Stimulated activated naive CD8-positive, alpha-beta T cell treated with anti-CD3 and anti-CD28 coated beads, Interleukin-15, amount 100 ng/mL, for 72 hours (primary cell): ENCODE results near the gene SORBS1.

ENCODE experiments used
- ATAC-seq: fragments of 150-1000 bp; cut with Tn5 transposase; 2 replicates; pipeline ENCODE4 v1.10.0; 2021; ENCODE audit warnings: mild to moderate bottlenecking, moderate library complexity
- DNase-seq, 2 donors: peaks; one replicate each; pipeline ENCODE4 v3.0.0; 2021 to 2022
- H3K27ac Mint-ChIP-seq, 2 donors: one replicate each; pipeline ENCODE4 v1.8.0; 2022; ENCODE audit warnings: mild to moderate bottlenecking in 2 of 2, mixed read lengths in 2 of 2, moderate library complexity in 2 of 2
- H3K27me3 Mint-ChIP-seq: one replicate; pipeline ENCODE4 v1.8.0; 2022; ENCODE audit warnings: mixed read lengths
- H3K4me1 Mint-ChIP-seq: one replicate; pipeline ENCODE4 v1.8.0; 2022; ENCODE audit warnings: mild to moderate bottlenecking, mixed read lengths
- H3K4me3 Mint-ChIP-seq, 2 donors: one replicate each; pipeline ENCODE4 v1.8.0; 2022; ENCODE audit warnings: mild to moderate bottlenecking in 2 of 2, mixed read lengths in 2 of 2, moderate library complexity in 1 of 2
- H3K9me3 Mint-ChIP-seq, 2 donors: one replicate each; pipeline ENCODE4 v1.8.0; 2022; ENCODE audit warnings: mixed read lengths in 2 of 2

SORBS1 gene

DNA sequence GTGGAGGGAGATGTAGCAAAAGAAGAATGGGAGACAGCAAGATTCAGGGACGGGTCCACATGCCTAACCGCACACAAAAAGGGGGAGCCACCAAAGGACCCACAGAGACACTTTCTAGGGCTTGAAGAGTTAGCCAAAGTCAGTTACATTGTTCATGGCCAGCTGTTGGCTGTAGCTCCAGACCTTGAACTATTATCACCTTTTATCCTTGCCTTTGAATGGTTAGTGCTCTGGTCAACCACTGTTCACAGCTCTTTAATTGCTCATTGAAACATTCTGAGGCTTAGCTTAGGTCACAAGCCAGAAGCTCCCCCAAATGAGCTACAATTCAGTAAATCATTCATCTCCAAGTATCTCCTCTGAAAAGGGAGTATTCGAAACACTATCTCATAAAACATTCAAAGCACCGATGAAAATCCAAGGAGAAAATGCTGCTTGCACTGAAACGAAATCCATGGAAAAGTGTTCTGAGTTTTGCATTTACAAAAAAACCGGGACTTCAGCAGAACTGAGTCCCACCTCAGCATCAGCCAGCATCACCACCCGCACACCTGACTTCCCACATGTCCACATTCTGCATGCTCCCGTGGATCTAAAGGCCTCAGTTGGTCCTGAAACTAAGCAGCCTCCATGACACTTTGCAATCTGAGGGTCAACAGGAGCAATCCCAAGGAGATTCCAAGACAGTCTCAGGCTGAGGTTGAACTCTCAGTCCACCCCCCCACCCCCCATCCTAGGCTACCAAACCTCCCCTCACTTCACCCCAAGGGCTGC lies 4.0 kb downstream of the SORBS1 start:
- no peak for ATAC-seq

DNA sequence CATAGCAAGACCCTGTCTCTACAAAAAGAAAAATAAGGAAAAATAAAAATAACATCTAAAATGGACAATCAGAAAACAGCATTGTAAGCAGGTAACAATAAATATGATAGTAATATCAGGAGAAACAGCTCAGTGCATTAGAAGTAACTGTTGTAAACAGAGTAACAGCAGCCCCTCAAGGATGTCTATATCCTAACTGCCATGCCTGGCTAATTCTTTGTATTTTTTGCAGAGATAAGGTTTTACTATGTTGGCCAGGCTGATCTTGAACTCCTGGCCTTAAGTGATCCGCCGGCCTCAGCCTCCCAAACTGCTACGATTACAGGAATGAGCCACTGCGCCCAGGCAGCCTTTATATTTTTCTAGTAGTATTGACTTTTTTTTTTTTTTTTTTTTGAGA lies 7.5 kb downstream of the SORBS1 start:
- Mint-ChIP-seq H3K9me3 (no peaks in the 10 kb centered on the region), H3K27me3 (peaks cover 19% of the 10 kb centered on the region), H3K4me3 (no peak overlapping the region), H3K27ac (no peak overlapping the region), H3K4me1 (no peaks in the 10 kb centered on the region)
- no peak for ATAC-seq
- DNase-seq = no peak

More for the DNA sequence above, 4.0 kb downstream of the SORBS1 start:
- no peak for DNase-seq
- Mint-ChIP-seq H3K4me3 (no peak overlapping the region), H3K4me1 (peaks cover 8% of the 10 kb centered on the region), H3K27me3 (peaks cover 29% of the 10 kb centered on the region), H3K9me3 (no peaks in the 10 kb centered on the region), H3K27ac (no peak overlapping the region)

DNA sequence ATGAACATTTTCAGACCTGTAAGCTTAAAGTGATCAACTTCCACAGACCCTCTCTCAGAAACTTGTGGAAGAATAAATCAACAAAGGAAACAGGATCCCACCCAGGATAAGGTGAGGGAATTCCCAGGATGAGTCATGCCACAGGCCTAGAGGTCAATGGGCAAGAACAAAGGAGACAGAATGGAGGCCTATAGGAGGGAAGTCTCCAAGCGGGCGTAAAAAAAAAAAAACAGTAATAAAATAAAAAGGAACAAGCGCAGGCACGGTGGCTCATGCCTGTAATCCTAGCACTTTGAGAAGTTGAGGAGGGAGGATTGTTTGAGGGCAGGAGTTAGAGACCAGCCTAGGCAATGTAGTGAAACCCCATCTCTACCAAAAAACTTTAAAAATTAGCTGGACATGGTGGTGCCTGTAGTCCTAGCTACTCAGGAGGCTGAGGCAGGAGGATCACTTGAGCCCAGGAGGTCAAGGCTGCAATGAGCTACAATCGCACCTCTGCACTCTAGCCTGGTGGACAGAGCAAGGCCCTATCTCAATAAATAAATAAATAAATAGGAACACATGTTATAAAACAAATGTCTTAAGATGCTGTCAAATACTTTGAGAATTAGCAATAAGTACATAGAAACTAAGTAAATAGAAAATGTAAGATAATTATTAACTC lies 8.4 kb downstream of the SORBS1 start:
- ATAC-seq (no peak), DNase-seq (no peak)
- H3K4me3 Mint-ChIP-seq = no peak overlapping the region
- peaks cover 11% of the 10 kb centered on the region for H3K27me3 Mint-ChIP-seq
- H3K27ac Mint-ChIP-seq = no peak overlapping the region
- no peaks in the 10 kb centered on the region for H3K4me1 Mint-ChIP-seq
- no peaks in the 10 kb centered on the region for H3K9me3 Mint-ChIP-seq

DNA sequence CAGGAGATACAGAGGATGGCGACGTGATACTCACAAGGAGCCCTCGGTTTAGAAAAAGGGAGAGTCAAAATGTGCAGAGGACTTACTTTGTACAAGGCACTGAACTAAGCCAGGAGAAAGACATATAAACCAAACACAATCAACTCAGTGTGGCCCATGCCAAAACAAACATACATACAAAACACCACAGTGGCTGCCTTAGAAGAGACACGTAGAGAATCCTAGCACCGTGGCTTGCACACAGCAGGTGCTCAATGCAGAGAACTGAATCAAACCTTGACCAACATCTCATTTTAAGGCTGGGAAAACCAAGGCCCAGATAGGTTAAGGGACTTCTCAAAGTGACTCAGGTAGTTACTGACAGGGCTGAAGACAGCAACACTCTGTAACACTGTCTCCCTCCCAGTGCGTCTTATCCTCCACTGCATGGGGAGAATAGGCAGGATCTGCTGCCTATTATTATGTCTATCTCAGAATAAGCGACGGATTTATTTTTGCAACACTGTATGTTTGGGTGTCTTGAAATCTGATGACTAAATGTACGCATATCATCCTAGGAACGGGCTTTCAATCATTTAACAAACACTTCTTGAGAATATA lies 11.0 kb downstream of the SORBS1 start:
- ATAC-seq = no peak
- DNase-seq = no peak
- H3K27ac Mint-ChIP-seq = no peak overlapping the region
- no peaks in the 10 kb centered on the region for H3K9me3 Mint-ChIP-seq
- peaks cover 11% of the 10 kb centered on the region for H3K27me3 Mint-ChIP-seq
- no peak overlapping the region for H3K4me3 Mint-ChIP-seq
- H3K4me1 Mint-ChIP-seq = no peaks in the 10 kb centered on the region

DNA sequence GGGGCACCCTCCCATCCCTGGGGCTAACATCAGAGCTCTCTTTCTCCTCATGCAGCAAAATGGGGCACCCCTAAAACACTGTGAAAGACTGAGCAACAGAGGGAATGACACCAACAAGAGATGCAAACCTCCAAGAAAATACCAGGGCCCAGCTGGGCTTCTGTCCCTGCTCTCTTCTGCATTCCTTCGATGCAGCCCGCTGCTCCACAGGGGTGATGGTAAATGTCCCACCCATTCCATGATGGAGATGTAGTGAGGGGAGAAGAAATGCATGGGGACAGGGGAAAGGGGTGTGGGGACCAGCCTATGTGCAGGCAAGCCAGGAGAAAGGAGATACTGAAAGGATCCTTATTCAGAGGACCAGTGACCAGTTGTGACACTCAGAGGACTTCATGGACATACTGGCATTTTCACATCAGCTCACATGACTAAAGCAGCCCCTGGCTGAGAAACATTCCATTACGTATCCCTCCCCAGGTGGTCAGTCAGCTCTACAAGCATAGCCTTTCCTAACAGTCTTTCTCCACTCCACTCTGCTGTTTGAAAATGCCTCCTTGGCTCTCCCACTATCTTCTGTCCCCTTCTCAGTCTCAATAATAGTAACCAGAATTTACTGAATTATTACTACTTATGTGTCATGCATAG lies 13.3 kb downstream of the SORBS1 start:
- Mint-ChIP-seq H3K4me3 (no peak overlapping the region), H3K9me3 (no peaks in the 10 kb centered on the region), H3K27me3 (peaks cover 11% of the 10 kb centered on the region), H3K27ac (no peak overlapping the region), H3K4me1 (no peaks in the 10 kb centered on the region)
- DNase-seq = no peak
- ATAC-seq = no peak

- peaks cover 11% of the 10 kb centered on the region for H3K27me3 Mint-ChIP-seq
- no peak for ATAC-seq
- H3K4me1 Mint-ChIP-seq = no peaks in the 10 kb centered on the region
- no peak for DNase-seq
- no peak overlapping the region for H3K4me3 Mint-ChIP-seq
- H3K27ac Mint-ChIP-seq = no peak overlapping the region
- no peaks in the 10 kb centered on the region for H3K9me3 Mint-ChIP-seq
Measured at GRCh38 chr10:95547197-95547596, 14.0 kb downstream of the SORBS1 start.

- no peak for ATAC-seq
- Mint-ChIP-seq H3K27me3 (peaks cover 8% of the 10 kb centered on the region), H3K4me3 (no peak overlapping the region), H3K9me3 (no peaks in the 10 kb centered on the region), H3K4me1 (no peaks in the 10 kb centered on the region), H3K27ac (no peak overlapping the region)
- no peak for DNase-seq
Measured at GRCh38 chr10:95545981-95546380, 15.2 kb downstream of the SORBS1 start.

- Mint-ChIP-seq H3K27me3 (no peaks in the 10 kb centered on the region), H3K27ac (no peak overlapping the region), H3K9me3 (no peaks in the 10 kb centered on the region), H3K4me3 (no peak overlapping the region), H3K4me1 (no peaks in the 10 kb centered on the region)
- DNase-seq = no peak
- no peak for ATAC-seq
Measured at GRCh38 chr10:95544783-95545500, 16.2 kb downstream of the SORBS1 start.

DNA sequence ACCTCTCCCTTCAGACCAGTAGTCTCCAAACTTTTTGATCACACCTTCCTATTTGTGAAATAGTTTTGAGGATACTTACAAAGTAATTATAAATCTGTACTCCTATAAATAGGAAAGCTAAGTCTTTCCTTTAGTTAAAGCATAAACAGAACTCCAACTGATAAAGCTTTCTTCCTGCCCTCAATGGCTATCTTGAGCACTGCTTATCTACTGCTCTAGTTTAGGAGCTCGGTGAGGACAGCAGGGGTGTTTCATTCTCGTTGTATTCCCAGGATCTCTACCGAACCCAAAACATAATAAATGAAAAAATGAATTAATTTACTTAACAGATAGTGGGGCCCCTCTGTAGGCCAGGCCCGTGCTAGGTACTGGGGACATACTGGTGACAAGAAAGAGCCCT lies 17.7 kb downstream of the SORBS1 start:
- no peaks in the 10 kb centered on the region for H3K4me1 Mint-ChIP-seq
- no peaks in the 10 kb centered on the region for H3K27me3 Mint-ChIP-seq
- no peak for ATAC-seq
- H3K9me3 Mint-ChIP-seq = no peaks in the 10 kb centered on the region
- no peak overlapping the region for H3K27ac Mint-ChIP-seq
- no peak for DNase-seq
- H3K4me3 Mint-ChIP-seq = no peak overlapping the region

- no peak for ATAC-seq
- H3K4me1 Mint-ChIP-seq = no peaks in the 10 kb centered on the region
- H3K9me3 Mint-ChIP-seq = no peaks in the 10 kb centered on the region
- peak overlapping the region in 1 of 2 donors; percentile 2 for H3K27ac Mint-ChIP-seq
- no peaks in the 10 kb centered on the region for H3K27me3 Mint-ChIP-seq
- no peak for DNase-seq
- H3K4me3 Mint-ChIP-seq = no peak overlapping the region
Measured at GRCh38 chr10:95542761-95543160, 18.4 kb downstream of the SORBS1 start.

GRCh38 chr10:95542330-95542729 lies 18.8 kb downstream of the SORBS1 start:
- no peak overlapping the region for H3K4me3 Mint-ChIP-seq
- no peaks in the 10 kb centered on the region for H3K27me3 Mint-ChIP-seq
- peak overlapping the region in 1 of 2 donors; percentile 69 for H3K27ac Mint-ChIP-seq
- no peak for DNase-seq
- ATAC-seq = no peak
- H3K9me3 Mint-ChIP-seq = no peaks in the 10 kb centered on the region
- H3K4me1 Mint-ChIP-seq = no peaks in the 10 kb centered on the region

DNA sequence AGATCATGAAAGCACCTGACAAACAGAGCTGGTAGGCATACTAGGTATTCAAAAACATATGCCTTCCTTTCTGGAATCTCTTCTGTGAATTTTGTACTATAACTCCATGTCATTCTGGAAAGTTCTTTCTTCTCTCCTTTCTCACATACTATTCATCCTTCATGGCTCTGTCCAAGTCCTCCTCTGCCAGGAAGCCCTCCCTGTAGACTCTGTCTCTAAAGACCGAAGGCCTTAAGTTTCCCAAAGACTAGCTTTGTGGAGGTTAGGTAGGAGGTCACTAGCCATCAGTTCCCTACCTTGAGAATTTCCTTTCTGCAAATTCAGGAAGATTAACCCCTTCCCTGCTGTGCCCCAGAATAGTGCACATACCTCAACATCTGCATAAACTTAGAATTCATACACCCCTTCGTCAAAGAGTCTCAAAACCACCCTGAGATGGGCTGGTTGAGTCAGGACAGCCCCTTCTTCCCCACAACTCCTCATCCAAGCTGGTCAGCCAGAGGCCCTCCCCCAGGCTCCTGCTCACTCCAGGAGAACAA lies 20.6 kb downstream of the SORBS1 start:
- Mint-ChIP-seq H3K4me1 (no peaks in the 10 kb centered on the region), H3K4me3 (no peak overlapping the region)
- no peak for DNase-seq

DNA sequence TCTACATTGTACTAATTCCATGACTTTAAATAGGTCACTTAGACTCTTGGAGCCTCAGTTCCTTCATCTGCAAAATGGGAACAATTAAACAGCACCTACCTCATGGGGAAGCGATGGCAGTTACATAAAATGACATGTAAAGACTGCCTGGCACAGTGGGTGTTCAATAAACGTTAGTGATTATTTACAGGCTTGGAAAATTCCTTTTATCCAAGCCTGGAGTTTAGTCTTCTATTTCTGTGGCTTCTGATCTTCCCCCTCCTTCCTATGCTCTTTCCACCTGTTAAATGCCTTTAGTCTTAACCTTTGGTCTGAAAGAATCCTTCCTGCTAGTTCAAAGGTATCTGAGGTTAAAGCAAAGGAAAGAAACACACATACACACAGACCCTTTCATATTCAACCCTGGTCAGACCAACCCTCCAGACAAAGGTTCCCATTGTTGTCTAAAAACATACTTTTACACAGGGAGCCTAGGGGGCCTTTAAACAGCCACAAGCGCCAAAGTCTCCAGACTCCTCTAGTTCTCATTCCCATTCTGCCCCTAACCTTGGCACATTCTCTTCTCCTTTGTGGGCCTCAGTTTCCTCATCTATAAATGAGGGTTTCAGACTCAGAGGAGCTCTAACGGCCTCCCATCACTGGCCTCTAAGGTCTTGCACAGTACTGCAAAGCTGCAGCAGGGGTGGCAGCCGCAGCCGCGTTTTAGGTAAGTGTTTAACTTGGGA lies 21.4 kb downstream of the SORBS1 start:
- Mint-ChIP-seq H3K9me3 (no peaks in the 10 kb centered on the region), H3K27ac (no peak overlapping the region), H3K4me1 (no peaks in the 10 kb centered on the region), H3K27me3 (no peaks in the 10 kb centered on the region), H3K4me3 (no peak overlapping the region)
- ATAC-seq (no peak), DNase-seq (no peak)

More for the DNA sequence above, 20.6 kb downstream of the SORBS1 start:
- Mint-ChIP-seq H3K9me3 (no peaks in the 10 kb centered on the region), H3K27me3 (no peaks in the 10 kb centered on the region), H3K27ac (no peak overlapping the region)
- ATAC-seq = no peak

- Mint-ChIP-seq H3K27ac (no peak overlapping the region), H3K4me3 (no peak overlapping the region), H3K4me1 (no peaks in the 10 kb centered on the region), H3K27me3 (no peaks in the 10 kb centered on the region), H3K9me3 (no peaks in the 10 kb centered on the region)
- DNase-seq (no peak), ATAC-seq (no peak)
Measured at GRCh38 chr10:95538412-95538811, 22.8 kb downstream of the SORBS1 start.

- no peaks in the 10 kb centered on the region for H3K9me3 Mint-ChIP-seq
- ATAC-seq = no peak
- peaks cover under 1% of the 10 kb centered on the region for H3K27me3 Mint-ChIP-seq
- DNase-seq = no peak
- H3K4me3 Mint-ChIP-seq = no peak overlapping the region
- no peak overlapping the region for H3K27ac Mint-ChIP-seq
- no peaks in the 10 kb centered on the region for H3K4me1 Mint-ChIP-seq
Measured at GRCh38 chr10:95537542-95537927, 23.6 kb downstream of the SORBS1 start.
